Body of pancreas (tissue), 4 donors: ENCODE results near the gene AOC2.

Experiments used
- CTCF ChIP-seq, 7 experiments: fragments of 450-650 bp in 4 of 7; fragments of 200-600 bp in 3 of 7; sonication (generic) in 3 of 7; IDR thresholded peaks; one replicate each; pipeline ENCODE4 v1.5.1; 2016 to 2019; ENCODE audit warnings: antibody characterized with exemption in 7 of 7
- POLR2A ChIP-seq, 3 donors: fragments of 450-650 bp; IDR thresholded peaks; one replicate each; pipeline ENCODE4 v1.6.1; 2016; ENCODE audit warnings: antibody characterized with exemption in 3 of 3, mild to moderate bottlenecking in 2 of 3

GRCh38 chr17:42855048-42855596 is 10.7 kb downstream of the AOC2 start:
- no peak for TF ChIP-seq CTCF (IDR thresholded peaks at IDR 0.05)
- TF ChIP-seq POLR2A (IDR thresholded peaks at IDR 0.05), result no peak
